ELR (cell line): ENCODE data around the gene CHD5.

Experiments used
- DNase-seq: peaks from one replicate; pipeline ENCODE4 v3.0.0-alpha.2; 2015; ENCODE audit warnings: low read depth

Gene CHD5

DNA sequence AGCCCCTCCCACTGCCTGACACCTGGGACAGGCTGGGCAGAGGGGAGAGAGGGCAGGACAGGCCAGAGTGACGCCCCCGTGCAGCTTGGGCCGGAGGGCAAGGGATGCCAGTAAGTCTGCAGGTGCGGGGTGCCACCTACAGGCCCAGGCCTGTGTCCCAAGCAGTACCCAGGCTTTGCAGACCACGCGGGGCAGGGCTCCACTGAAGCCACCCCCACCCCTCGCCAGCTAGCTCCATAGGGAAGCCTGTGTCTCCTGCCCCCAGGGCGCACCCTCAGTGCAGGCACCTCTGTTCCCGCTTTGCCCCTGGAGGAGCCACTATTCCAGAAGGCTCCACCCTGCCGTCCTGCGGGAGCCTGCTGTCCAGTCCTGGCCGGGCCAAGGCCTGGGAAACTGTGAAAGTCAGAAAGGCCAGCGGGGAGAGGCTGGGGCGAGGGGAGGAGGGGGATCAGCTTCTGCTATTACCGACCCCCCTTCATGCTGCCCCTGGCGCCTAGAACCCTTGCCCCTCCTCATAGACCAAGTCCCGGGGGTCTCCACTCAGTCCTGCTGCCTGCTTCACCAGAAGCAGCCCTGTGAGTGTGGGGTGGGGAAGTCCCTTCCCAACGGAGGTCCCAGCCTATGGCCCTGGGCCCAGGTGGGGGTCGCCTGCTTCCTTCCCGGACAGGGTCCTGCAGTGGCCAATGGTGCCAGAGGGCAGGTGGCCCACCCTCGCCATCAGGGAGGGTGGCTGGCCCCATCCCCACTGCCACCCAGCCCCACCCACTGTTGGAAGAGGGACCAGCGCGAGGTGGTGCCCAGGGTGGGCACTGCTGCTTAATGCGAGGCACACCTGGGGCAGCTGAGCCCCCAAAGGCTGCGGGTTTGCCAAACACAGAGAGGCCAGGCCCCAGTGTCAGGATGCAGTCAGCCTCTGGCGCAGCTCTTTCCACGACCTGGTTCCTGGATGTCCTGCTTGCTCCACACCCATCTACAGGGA is 80.0 kb downstream of the CHD5 start:
- DNase-seq = no peak

DNA sequence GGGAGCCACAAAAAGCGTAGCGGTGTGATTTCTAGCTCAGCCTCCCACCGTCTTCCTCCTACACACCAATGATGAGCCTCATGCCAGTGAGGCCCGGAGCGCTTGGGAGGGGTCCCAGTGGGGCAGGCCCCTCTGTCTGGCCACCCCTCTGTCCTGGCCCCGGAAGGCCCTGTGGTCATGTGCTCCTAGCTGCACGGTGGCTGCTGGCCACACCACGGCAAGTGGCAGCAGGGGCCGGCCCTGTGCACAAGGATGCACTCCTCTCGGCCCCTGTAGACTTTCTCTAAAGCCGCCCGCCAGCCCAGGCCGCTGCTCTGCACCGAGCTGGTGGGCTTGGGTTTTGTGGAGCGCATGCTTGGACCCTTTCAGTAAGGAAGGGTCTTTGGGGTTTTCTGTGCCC is 80.8 kb downstream of the CHD5 start:
- no peak for DNase-seq

DNA sequence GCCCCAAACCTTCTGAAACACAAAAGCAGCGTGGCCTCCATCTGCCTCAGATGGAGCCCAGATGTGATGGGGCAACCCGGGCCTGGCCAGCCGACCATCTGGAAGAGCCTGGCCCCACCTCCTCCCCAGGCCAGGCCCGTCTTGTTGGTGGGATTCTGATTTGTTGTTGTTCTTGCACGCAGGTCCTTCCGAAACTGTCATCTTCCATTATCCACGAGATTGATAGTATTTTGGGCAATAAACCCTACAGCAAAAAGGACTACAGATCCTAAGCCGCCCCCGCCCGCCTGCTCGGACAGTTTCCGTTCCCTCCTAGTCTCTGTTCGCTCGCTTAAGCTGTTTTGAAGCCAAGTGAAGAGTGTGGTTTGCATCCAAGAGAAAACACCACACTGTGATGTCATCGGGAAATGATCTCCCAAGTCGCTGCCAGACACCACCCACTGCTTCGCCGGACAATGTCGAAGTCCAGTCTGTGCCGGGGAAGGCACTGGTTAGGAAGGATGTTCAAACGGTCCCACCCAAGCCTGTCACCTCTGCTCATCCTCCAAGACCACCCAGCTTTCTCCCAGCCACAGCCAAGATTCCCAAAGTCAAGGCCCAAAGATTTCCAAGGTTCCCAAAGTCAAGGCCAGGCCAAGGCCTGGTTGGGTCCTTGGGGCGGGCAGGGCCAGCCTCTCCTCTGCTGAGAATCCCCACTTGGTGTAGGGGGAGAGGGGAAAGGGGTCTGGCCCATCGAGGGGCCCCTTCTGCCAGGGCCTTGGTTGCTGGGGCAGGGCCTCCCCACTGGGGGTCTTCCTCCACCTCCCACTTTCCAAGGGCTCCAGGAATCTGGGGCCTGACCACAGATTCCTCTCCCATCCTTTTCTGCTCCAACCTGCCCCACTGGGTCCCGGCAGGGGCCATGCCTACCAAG is 81.6 kb downstream of the CHD5 start:
- DNase-seq = peak; percentile 24

DNA sequence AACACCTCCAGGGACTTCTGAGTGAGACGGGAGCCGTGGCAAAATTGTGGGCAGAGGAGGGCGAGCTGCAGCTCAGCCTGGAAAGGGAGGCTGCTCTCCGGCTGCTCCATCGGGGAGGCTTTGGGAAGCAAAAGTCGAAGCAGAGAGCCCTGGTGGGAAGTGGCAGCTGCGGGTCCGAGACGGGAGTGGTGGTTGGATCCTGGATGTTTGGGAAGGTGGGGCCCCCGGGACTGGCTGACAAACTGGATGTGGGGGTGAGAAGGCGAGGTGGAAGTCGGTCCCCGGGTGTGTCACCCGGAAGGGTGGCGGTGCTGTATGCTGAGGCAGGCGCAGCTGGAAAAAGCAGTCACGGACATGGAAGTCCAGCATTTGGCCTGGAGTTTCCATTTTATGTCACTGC is 82.3 kb downstream of the CHD5 start:
- DNase-seq = no peak

DNA sequence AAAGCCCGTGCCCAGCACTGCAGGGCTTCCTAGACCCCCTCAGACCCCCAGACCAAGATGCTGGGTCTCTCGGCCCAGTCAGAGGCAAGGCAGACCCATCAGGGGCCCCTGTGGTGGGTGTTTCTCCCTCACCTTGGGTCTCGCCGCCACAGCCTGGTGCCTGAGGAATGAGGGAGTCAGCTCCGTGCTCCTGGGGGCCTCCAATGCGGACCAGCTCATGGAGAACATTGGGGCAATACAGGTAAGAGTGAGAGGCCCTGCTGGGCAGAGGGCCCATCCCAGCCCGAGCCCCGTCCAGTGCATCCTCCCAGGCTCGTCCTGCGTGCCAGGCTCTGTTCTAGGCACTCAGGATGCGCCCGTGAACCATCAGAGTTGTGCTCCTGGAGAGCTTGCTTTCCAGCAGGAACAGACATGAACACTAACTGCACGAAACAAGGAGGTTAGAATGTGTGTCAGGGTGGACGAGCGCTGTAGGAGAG is 83.0 kb downstream of the CHD5 start:
- no peak for DNase-seq

DNA sequence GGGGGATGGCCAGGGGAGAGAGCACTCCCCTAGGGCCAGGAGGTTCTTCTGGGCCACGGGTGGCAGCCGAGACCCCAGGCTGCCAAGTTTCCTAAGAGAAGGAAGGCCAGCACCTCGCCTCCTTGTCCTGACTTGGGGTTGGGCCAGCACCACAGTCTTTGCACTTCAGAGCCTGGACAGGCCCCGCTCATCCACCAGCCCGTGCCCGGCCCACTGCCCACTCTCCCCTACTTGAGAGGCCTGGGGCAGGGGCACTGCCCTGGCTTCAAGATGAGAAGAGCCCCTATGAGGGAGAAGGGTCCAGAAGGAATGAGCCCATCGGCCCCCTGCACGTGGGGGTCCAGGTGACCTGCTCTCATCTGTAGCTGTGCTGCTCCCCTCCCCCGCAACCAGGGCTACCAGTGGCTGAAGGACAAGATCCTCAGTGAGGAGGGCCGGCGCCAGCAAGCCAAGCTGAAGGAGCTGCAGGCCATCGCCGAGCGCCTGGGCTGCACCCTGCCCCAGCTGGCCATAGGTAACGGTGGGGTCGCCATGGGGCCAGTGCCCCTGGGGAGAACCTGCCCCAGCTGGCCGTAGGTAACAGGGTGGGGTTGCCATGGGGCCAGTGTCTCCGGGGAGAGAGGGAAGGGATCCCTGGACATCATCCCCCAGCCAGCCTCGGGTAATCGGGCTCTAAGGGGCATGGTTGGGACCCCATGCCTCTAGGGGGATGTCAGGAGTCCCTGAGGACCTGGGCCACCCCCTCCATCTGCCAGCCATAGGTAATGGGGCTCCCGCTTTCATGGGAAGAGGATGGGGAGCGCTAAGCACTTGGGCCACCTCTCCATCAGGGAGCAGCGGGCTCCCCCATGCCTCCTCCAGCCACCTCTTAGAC is 83.6 kb downstream of the CHD5 start:
- no peak for DNase-seq

DNA sequence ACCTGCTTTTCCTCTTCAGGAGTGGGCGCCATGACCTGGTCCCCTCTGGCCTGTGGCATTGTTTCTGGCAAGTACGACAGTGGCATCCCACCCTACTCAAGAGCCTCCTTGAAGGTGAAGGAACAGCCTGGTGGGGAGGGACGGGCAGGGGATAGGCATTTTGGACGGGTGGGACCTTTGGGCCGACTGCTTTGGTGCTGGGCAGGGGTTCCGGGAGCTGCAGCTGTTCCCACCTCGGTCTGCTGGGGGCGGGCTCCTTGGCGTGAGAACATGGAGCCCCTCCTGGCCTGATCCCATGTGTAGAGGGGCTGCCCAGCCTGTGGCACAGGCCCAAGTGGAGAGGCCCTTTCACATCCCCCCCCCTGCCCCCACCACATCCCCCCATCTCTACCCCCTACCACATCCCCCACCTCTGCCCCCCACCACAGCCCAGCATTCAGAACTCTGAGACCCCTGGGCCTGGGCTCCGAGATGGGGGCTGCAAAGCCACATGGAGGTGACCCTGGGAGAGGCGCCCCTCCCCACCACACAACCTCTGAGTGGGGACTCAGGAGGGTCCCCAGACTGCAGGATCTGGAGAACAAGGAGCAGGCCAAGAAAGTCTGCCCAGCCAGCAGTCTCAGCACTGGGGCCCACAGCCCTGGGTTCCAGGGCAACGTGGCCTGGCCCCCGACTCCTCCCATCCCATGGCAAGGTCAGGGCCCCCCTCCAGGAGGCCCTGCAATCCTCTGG is 84.4 kb downstream of the CHD5 start:
- no peak for DNase-seq

DNA sequence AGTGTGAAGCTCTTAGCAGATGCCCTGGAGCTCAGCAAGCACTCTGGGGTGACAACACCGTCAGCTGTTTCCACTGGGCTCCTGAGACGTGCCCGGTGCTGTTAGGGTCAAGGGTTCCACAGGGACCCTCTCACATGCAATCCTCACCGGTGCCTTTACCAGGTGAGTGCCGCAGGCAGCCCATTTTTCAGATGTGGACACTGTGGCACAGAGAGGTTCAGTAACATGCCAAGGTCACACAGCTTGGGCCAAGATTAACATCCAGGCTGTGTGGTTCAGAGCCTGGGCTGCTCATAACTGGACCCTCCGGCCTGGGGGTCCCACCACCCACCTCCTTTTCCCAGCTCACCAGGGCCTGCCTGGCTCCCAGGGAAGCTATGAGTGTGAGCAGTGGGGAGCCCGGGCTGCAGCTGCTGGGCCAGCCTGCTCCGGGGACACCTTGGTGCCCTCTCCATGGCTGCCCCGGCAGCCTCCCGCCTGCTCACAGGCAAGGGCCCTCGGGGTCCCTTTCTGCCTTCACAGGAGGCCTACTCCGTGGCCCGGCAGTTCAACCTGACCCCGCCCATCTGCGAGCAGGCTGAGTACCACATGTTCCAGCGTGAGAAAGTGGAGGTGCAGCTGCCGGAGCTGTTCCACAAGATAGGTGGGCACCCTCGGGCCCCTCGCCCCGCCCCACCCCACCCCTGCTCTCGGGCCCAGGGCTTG is 85.2 kb downstream of the CHD5 start:
- DNase-seq = no peak

DNA sequence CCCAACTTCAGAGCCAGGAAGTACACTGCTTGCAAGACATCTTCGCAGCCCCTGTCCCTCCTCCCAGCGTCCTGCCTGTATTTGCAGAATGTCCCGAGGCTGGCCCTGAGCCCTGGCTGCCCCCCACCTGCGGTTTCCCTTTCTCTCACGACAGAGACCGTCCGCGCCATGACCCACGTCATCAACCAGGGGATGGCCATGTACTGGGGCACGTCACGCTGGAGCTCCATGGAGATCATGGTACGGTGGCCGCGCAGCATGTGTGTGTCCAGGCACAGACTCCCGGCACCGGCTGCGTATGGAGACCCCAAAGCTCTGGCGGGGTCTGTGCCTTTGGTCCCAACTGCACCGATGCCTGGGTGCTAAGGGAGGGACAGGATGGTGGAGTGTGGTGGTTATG is 85.9 kb downstream of the CHD5 start:
- no peak for DNase-seq

DNA sequence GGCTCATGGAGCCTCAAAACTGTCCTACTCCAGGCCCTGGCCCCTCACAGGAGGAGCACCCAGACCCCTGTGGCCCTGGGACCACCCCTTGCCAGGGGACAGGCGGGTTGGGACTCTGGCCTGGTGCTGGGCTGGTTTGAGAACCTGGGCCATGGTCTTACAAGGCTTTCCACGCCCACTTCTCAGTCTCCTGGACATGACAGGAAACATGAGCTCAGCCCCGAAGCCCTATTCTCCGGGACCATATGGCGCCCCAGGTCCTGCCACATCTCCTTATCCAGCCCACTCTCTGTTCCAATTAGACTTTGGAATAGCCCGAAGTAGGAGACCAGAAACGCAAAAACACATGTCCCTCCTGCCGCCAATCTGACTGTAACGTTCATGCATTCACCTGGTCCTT is 86.5 kb downstream of the CHD5 start:
- DNase-seq = no peak

DNA sequence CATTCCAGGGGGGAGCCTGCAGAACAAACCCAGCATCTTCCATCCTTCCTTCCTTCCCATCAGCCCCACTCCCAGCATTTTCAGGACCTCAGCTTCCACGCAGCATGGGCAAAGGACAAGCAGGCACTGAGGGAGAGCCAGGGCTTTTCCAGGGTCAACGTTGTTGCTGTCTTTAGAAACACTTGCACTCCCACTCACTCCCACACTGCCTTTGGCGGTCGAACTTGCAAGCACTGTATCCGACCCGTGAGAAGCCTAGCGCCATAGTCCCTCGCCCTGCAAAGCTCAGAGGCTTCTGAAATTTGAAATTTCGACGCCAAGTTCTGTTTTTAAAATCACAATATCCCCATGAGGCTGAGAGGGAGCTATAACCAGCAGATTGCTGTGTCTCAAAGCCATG is 87.0 kb downstream of the CHD5 start:
- no peak for DNase-seq

DNA sequence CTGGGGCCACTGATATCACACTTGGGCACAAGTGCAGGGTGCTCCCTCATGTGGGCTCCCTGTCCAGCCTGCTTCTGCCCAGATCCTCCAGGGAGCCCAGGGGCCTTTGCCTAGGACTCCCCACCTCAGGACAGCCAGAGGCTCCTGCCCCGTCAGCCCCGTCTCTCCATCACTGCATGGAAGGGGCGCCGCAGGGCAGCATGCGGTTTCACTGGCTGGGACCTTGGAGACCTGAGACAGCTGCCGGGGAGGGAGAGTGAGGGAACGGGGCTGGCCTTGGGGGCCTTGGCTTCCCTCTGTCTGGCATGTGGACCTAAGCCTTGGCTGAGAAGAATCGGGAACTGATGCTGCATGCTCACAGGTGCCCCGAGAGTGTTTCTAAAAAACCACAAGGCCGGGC is 87.9 kb downstream of the CHD5 start:
- DNase-seq = no peak

DNA sequence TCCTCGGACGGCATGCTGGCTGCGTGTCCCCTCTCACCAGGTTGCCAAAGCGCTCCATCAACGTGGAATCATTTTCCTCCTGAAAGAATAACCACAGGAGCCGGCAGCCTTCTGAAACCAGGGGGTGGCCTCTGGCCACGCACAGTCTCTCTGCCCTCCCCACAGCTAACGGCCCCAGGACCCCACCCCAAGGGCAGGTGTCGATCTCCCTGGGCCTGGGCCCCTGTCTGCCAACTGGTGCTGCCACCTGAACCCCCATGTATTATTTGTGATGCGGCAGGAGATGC is 88.4 kb downstream of the CHD5 start:
- DNase-seq = no peak

DNA sequence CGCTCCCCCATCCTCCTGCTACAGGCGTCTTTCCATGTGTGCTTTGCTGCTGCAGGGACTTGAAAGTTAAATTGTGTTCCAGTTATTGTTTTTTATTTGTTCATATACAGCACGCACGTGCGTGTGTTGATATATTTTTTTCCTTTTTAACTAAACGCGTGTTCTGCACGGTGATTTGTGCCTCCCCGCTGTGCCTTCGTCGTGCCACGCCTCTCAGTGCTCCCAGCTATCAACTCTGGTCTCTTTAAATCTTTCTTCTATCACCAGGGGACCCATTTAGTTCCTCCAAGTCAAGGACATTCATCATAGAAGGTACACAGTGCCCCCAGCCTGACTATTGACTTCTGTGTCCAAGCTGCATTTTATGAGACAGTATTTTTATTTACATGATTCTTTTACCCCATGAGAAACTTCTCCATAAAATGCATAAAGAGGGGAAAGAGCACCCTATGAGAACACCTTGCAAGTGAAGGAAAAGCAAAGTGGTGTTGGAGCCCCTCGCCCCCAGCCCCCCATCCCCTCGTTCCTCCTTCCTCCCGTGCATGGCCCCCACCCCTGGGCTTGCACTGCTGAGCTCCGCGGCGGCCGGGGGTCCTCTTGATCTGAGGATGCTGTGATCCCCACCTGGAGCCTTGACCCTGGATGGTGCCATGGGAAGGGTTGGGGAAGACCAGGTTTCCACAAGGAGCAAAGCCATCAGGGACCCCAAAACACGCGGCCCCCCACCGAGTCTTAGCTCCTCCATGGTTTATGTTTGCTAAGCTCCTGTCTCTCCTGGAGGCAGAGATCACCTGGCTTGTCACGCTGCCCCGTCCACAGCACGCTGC is 88.9 kb downstream of the CHD5 start:
- no peak for DNase-seq

DNA sequence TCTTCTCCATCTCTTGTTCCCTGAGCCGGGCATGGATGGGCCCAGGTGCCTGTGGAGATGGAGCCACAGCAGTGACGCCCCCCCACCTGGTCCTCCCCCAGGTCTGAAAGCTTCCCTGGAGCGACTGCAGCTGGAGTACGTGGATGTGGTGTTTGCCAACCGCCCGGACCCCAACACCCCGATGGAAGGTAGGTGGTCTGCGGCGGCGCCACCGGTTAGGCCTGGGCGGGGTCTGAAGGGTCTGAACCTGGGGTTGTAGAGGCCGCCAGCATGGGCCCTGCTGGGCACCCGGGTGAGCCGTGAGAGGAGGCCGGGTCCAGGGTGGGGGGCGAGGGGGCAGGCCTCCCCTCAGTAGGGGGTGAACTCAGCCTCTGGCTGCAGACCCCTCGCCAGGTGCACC is 89.8 kb downstream of the CHD5 start:
- no peak for DNase-seq

DNA sequence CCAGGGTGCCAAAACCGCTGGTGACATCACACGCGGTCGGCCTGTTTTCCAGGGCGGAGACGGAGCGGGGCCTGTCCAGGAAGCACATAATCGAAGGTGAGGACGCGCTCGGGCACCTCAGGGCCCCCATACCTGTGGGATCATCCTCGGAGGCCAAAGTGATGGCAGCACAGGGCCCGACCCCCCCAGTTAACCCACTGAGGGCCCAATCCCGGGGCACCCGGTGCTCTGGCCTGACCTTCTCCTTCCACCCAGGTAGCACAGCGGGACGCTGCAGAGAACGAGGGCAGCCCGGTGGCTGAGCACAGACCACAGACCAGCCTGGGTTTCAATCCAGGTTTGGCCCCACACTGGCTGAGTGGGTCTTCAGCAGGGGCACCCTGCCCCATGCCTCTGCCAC is 91.2 kb downstream of the CHD5 start:
- DNase-seq = no peak

DNA sequence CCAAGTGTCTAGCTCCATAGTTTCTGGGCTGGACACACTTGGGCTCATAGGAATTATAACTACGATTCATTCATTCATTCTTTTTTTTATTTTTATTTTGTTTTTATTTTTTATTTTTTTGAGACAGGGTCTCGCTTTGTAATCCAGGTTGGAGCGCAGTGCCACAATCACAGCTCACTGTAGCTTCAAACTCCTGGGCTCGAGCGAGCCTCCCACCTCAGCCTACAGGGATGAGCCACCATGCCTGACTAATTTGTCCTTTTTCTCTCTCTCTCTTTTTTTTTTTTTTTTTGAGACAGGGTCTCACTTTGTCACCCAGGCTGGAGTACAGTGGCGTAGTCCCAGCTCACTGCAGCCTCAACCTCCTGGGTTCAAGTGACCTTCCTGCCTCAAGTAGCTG is 92.2 kb downstream of the CHD5 start:
- DNase-seq = no peak

DNA sequence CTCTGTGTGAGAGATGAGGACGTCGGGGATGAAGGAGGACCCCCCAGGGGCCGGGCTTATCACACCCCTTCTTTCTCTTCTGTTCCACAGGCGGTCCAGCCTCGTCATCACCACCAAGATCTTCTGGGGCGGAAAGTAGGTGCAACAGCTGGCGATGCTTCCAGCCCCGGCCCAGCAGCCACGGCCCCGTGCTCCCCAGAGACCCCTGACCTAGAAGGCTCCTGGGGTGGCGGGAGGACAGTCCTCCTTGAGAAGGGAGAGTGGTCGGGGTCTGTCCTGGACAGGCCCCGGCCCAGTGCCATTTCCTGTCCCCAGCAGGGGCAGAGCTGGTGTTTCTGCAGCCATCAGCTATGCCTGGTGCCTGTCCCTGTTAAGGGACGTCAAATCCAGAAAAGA is 92.7 kb downstream of the CHD5 start:
- no peak for DNase-seq

DNA sequence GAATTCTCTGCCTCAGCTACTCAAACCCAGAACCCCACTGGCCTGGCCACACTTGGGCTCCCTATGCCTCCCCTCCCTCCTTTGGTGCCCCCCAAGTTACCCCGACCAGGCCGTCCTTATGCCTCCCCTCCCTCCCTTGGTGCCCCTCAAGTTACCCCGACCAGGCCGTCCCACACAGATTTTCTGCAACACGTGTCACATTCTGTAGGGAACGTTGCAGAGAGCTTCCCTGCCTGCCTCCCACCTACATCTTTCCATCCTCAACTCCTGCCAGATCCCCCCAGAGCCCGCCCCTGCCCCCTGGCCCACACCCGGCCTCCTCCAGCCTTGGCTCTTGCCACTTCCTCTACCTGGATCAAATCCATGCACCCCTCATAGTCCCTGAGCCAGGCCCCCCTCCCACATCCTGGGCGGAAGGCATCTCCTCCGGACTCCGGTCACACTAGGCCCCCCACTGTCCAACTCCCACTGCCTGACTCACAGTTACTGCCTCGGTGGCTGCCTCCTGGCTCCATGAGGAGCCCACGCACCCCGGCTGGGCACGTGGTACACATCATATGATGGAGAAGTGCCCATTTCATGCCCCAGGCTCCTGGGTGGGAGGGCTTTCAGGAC is 93.3 kb downstream of the CHD5 start:
- no peak for DNase-seq
